Ascending aorta (tissue), 2 donors: ENCODE results near the gene GTPBP8. TPM values are rescaled to one million over a fixed set of nuclear protein-coding genes. Genes with fewer than 3 reads are reported as not detected.

Experiments
- DNase-seq, 2 donors: peaks; one replicate each; pipeline ENCODE4 v3.0.0-alpha.2; 2019; ENCODE audit warnings: low spot score in 2 of 2
- H3K27ac ChIP-seq, 2 donors: fragments of 200-600 bp; sonication (generic); one replicate each; pipeline ENCODE4 v1.5.1; 2016 to 2017; ENCODE audit warnings: mild to moderate bottlenecking in 1 of 2
- H3K27me3 ChIP-seq: fragments of 200-600 bp; sonication (generic); one replicate; pipeline ENCODE4 v1.5.1; 2017
- H3K36me3 ChIP-seq, 2 donors: fragments of 200-600 bp; sonication (generic); one replicate each; pipeline ENCODE4 v1.5.1; 2016
- H3K4me1 ChIP-seq, 2 donors: fragments of 200-600 bp; sonication (generic); one replicate each; pipeline ENCODE4 v1.5.1; 2016 to 2017; ENCODE audit warnings: mild to moderate bottlenecking in 1 of 2
- H3K4me3 ChIP-seq, 2 donors: fragments of 200-600 bp; sonication (generic); one replicate each; pipeline ENCODE4 v1.5.1; 2016 to 2017; ENCODE audit warnings: mild to moderate bottlenecking in 1 of 2
- H3K9me3 ChIP-seq, 2 donors: fragments of 200-600 bp; sonication (generic); one replicate each; pipeline ENCODE4 v1.5.1; 2016
- intact Hi-C: fragments of 100-400 bp; cut with DNase I; formaldehyde crosslinking; loops from one replicate; pipeline ENCODE4 v1.15.1; 2023
- total RNA-seq: library from RNA; depleted of rRNA; stranded (reverse); fragments of >200 nt; gene quantifications from one replicate; pipeline ENCODE4 v1.1.0, GENCODE V29; 2016
- TF ChIP-seq, protein P1 (sequence below), 3 experiments: fragments of 200-600 bp in 2 of 3; fragments of 450-650 bp in 1 of 3; sonication (generic) in 2 of 3; IDR thresholded peaks; one replicate each; pipeline ENCODE4 v1.5.1; 2016 to 2019; ENCODE audit warnings: antibody characterized with exemption in 3 of 3, mild to moderate bottlenecking in 1 of 3, moderate library complexity in 1 of 3

Gene GTPBP8
- 1.6 TPM for total RNA-seq

DNA sequence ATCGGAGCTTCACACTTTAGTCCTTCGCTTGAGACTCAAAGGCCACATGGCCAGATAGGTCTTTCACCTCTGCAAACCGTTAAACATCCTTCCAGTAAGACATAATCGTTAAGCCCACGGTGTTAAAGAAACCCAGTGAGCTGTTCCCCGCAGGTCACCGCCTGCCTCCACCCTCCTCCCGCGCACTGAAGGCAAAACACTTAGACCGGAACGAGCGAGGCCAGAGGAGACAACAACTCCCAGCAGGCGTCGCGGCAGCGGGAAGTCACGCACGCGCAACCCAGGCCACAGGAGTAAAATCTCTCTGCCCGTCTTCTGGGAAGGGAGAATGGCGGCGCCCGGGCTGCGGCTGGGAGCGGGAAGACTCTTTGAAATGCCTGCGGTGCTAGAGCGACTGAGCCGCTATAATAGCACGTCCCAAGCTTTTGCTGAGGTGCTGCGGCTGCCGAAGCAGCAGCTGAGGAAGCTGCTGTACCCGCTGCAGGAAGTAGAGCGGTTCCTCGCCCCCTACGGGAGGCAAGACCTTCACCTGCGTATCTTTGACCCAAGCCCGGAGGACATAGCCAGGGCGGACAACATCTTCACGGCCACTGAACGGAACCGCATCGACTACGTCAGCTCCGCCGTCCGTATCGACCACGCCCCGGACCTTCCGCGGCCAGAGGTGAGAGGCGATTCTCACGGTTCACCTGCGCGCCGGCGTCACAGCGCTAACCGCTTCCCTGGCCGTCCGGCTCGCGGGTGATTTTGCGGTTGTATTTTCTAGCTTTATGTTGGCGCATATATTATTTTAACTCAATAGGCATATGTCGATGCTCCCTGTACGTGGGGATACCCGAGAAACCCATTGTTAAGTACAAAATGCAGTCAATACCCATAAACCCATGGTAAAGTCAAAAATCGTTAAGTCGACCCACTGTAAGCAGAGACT is at the start of gene GTPBP8:
GTPBP8 (plus strand) TSS at position 313 of the 931 bp plus-strand sequence; CDS start at position 329, 16 bp downstream.
- intact Hi-C loops = loop anchor here (2.0 to 5.0 kb wide), 3 partner anchors 28 to 706 kb away; partner anchors contain the start of genes ATG3, SLC35A5 and USF3
- H3K4me1 ChIP-seq = peaks cover 2 to 5% of the 10 kb centered on the region in 2 donors
- TF ChIP-seq, protein P1, sequence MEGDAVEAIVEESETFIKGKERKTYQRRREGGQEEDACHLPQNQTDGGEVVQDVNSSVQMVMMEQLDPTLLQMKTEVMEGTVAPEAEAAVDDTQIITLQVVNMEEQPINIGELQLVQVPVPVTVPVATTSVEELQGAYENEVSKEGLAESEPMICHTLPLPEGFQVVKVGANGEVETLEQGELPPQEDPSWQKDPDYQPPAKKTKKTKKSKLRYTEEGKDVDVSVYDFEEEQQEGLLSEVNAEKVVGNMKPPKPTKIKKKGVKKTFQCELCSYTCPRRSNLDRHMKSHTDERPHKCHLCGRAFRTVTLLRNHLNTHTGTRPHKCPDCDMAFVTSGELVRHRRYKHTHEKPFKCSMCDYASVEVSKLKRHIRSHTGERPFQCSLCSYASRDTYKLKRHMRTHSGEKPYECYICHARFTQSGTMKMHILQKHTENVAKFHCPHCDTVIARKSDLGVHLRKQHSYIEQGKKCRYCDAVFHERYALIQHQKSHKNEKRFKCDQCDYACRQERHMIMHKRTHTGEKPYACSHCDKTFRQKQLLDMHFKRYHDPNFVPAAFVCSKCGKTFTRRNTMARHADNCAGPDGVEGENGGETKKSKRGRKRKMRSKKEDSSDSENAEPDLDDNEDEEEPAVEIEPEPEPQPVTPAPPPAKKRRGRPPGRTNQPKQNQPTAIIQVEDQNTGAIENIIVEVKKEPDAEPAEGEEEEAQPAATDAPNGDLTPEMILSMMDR (IDR thresholded peaks at IDR 0.05) = peak in 1 of 3 experiments; percentile 11
- peak within 1 kb of the TSS; percentile 70 to 91 for H3K4me3 ChIP-seq
- H3K27ac ChIP-seq = peak within 1 kb of the TSS; percentile 92 to 96
- peak; percentile 58 to 94 for DNase-seq
- no peaks in the 10 kb centered on the region for H3K9me3 ChIP-seq
- H3K36me3 ChIP-seq = no peaks in the 10 kb centered on the region
- no peaks in the 10 kb centered on the region for H3K27me3 ChIP-seq

DNA sequence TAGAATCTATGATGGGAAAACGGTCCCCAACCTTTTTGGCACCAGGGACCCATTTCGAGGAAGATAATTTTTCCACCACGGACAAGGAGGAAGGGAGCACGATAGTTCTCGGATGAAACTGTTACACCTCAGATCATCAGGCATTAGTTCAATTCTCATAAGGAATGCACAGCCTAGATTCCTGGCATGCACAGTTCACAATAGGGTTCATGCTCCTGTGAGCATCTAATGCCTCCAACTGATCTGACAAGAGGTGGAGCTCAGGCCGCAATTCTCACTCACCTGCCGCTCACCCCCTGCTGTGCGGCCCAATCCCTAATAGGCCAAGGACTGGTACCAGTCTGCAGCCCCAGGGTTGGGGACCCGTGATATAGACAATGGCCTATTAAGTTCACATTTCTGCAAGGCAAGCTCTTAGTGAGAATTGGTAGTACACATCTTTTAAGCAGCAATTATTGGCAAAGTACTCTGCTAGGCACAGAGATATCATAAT is 42.4 kb upstream of the GTPBP8 start:
- H3K4me3 ChIP-seq = no peak overlapping the region
- no peak for DNase-seq
- H3K27me3 ChIP-seq = no peaks in the 10 kb centered on the region
- no peaks in the 10 kb centered on the region for H3K4me1 ChIP-seq
- peaks cover 0 to 9% of the 10 kb centered on the region in 2 donors for H3K9me3 ChIP-seq
- intact Hi-C loops = loop anchor here (10.0 kb wide), 1 partner anchor 74 kb away; no protein-coding TSS in a partner anchor
- TF ChIP-seq, protein P1 (IDR thresholded peaks at IDR 0.05) = no peak
- no peaks in the 10 kb centered on the region for H3K36me3 ChIP-seq
- no peak overlapping the region for H3K27ac ChIP-seq

DNA sequence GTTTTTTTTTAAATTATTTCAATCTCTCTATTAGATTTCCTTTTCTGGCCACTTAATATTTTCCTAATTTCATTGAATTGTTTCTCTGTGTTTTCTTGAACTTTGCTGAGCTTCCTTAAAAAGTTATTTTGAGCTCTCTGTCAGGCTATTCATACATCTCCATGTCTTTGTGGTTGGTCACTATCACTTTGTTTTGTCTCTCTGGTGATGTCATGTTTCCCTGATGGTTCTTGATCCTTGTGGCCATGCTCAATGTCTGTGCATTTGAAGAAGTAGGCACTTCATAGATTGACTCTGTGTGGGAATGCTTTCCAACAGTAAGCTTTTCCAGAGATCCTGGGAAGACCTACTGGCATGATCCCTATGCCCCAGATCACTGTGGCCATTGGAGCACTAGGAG is 34.4 kb upstream of the GTPBP8 start:
- H3K27me3 ChIP-seq = no peaks in the 10 kb centered on the region
- H3K4me1 ChIP-seq = no peaks in the 10 kb centered on the region
- TF ChIP-seq, protein P1 (IDR thresholded peaks at IDR 0.05) = no peak
- DNase-seq = no peak
- H3K27ac ChIP-seq = no peak overlapping the region
- no peaks in the 10 kb centered on the region for H3K9me3 ChIP-seq
- intact Hi-C loops = no loop called here
- no peak overlapping the region for H3K4me3 ChIP-seq
- no peaks in the 10 kb centered on the region for H3K36me3 ChIP-seq

DNA sequence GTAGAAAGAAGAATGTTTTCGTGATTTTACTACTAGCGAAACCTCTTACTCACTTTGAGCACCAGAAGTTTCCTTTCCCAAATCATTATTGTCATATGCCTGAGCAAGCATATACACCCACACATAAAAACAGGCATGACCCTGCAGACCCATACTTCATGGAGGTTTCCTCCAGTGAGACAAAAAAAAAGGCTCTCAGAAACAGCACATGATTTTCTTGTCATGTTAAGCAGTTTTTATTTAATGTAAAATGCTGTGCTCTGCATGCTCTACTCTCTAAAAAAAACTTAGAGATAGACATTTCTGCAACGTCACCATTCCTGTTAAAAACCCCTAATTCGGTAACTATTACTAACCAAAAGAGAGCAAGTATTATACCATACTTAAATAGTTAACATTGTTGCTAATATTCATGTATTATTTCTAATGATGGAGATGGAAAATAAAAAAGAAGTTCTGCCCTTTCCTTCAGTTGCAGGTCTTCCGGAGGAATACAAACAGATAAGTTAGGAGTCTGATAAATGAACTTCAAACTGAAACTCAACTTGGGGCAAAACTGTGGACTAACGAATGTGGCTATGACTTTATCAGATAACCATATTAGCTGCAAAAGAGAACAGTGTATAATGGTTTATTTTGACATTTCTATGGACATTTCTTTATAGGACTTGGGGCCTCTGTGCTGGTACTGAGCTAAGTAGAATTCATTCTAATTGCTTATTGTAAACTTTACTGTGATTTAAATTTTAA is 31.8 kb upstream of the GTPBP8 start:
- intact Hi-C loops = no loop called here
- TF ChIP-seq, protein P1 (IDR thresholded peaks at IDR 0.05) = no peak
- H3K27me3 ChIP-seq = no peaks in the 10 kb centered on the region
- no peak overlapping the region for H3K27ac ChIP-seq
- H3K9me3 ChIP-seq = no peaks in the 10 kb centered on the region
- DNase-seq = no peak
- H3K4me3 ChIP-seq = no peak overlapping the region
- no peaks in the 10 kb centered on the region for H3K36me3 ChIP-seq
- no peaks in the 10 kb centered on the region for H3K4me1 ChIP-seq

DNA sequence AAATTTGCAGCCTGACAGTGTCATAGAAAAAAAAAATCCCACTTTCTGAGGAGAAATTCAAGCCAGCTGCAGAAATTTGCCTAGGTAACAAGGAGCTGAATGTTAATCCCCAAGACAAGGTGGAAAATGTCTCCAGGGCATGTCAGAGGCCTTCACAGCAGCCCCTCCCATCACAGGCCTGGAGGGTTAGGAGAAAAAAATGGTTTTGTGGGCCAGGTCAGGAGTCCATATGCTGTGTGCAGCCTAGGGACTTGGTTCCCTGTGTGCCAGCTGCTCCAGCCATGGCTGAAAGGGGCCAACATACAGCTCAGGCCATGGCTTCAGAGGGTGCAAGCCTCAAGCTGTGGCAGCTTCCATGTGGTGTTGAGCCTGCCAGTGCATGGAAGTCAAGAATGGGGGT is 27.1 kb upstream of the GTPBP8 start:
- DNase-seq = no peak
- TF ChIP-seq, protein P1 (IDR thresholded peaks at IDR 0.05) = no peak

More for the DNA sequence above, 27.1 kb upstream of the GTPBP8 start:
- no peaks in the 10 kb centered on the region for H3K27me3 ChIP-seq
- intact Hi-C loops = no loop called here
- H3K4me1 ChIP-seq = no peaks in the 10 kb centered on the region
- no peak overlapping the region for H3K4me3 ChIP-seq
- H3K36me3 ChIP-seq = no peaks in the 10 kb centered on the region
- no peak overlapping the region for H3K27ac ChIP-seq
- H3K9me3 ChIP-seq = no peaks in the 10 kb centered on the region
